Mammary epithelial cell (primary cell): ENCODE results near the gene AHRR.

Source experiments
- EZH2 ChIP-seq: IDR thresholded peaks from 2 replicates; pipeline ENCODE4 v1.6.1; 2012; ENCODE audit warnings: low read length, inconsistent platforms, borderline replicate concordance
- TF ChIP-seq, protein P1 (sequence below), 2 donors: IDR thresholded peaks in 1 of 2; conservative IDR thresholded peaks in 1 of 2; 2 replicates each; pipeline ENCODE4 v1.5.1; 2011 to 2012; ENCODE audit warnings: inconsistent platforms in 2 of 2, low read length in 2 of 2, mild to moderate bottlenecking in 2 of 2, control low read depth in 1 of 2, low read depth in 1 of 2; ENCODE audit not compliant: insufficient read depth in 1 of 2; ENCODE audit errors: extremely low read depth in 1 of 2

DNA sequence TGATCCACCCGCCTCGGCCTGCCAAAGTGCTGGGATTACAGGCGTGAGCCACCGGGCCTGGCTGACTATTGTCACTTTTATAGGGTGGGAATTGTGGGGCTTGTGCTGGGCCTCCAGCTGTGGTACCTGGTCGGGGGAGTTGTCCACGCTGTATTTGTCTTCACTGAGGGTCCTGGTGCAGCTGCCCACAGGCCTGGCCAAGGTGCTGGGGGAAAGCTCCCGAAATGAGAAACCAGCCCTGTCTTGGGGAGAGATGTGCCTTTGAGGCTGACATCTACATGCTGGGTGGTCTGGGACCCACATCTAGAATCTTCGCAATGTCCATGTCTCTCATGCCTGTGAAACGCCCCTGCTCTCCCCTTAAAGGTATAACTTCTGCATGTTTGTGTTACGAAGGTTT is 124.1 kb downstream of the AHRR start:
- TF ChIP-seq, protein P1, sequence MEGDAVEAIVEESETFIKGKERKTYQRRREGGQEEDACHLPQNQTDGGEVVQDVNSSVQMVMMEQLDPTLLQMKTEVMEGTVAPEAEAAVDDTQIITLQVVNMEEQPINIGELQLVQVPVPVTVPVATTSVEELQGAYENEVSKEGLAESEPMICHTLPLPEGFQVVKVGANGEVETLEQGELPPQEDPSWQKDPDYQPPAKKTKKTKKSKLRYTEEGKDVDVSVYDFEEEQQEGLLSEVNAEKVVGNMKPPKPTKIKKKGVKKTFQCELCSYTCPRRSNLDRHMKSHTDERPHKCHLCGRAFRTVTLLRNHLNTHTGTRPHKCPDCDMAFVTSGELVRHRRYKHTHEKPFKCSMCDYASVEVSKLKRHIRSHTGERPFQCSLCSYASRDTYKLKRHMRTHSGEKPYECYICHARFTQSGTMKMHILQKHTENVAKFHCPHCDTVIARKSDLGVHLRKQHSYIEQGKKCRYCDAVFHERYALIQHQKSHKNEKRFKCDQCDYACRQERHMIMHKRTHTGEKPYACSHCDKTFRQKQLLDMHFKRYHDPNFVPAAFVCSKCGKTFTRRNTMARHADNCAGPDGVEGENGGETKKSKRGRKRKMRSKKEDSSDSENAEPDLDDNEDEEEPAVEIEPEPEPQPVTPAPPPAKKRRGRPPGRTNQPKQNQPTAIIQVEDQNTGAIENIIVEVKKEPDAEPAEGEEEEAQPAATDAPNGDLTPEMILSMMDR (conservative IDR thresholded peaks at IDR 0.05 in 1 of 2, IDR thresholded peaks at IDR 0.05 in 1 of 2; ENCODE audit: extremely low read depth in 1 of 2, insufficient read depth in 1 of 2, low read depth in 1 of 2, low read length in 2 of 2) = no peak
- TF ChIP-seq EZH2 = no peak
